Natural killer cell (primary cell): Measurements from ENCODE around the gene WTAP. TPM values are rescaled to one million over a fixed set of nuclear protein-coding genes. Genes with fewer than 3 reads are reported as not detected.
"Not testable (repeated sequence)": the region's sequence is repeated elsewhere in the genome, so short reads cannot be mapped to it uniquely, and the experiment has no call there.

Source experiments
- ATAC-seq, 3 donors: fragments of 150-1000 bp in 2 of 3; fragments of 200-7000 bp in 1 of 3; cut with Tn5 transposase; 1 replicate in 1 of 3; 2 replicates in 2 of 3; pipeline ENCODE4 v1.10.0; 2021; ENCODE audit warnings: mild to moderate bottlenecking in 2 of 3, moderate library complexity in 2 of 3
- DNase-seq, 2 donors: peaks; one replicate each; pipeline versions ENCODE4 v3.0.0 to v3.0.0-alpha.2; 2013 to 2021; ENCODE audit warnings: mixed read lengths in 1 of 2
- H3K27ac ChIP-seq: one replicate; pipeline ENCODE4 v1.5.1; 2013; ENCODE audit warnings: mild to moderate bottlenecking, low read length
- H3K27me3 ChIP-seq: one replicate; pipeline ENCODE4 v1.6.1; 2013; ENCODE audit warnings: low read length; ENCODE audit not compliant: control insufficient read depth, insufficient read depth
- H3K36me3 ChIP-seq: one replicate; pipeline ENCODE4 v1.6.1; 2013; ENCODE audit warnings: low read length; ENCODE audit not compliant: control insufficient read depth, insufficient read depth
- H3K4me1 ChIP-seq: one replicate; pipeline ENCODE4 v1.6.1; 2013; ENCODE audit warnings: low read length; ENCODE audit not compliant: control insufficient read depth, insufficient read depth
- H3K4me3 ChIP-seq: one replicate; pipeline ENCODE4 v1.5.1; 2013; ENCODE audit warnings: low read length
- H3K9me3 ChIP-seq: one replicate; pipeline ENCODE4 v1.6.1; 2013; ENCODE audit warnings: low read length; ENCODE audit not compliant: control insufficient read depth, insufficient read depth
- H3K27ac Mint-ChIP-seq, 2 donors: one replicate each; pipeline ENCODE4 v1.8.0; 2022; ENCODE audit warnings: mild to moderate bottlenecking in 2 of 2, mixed read lengths in 2 of 2, moderate library complexity in 1 of 2
- H3K27me3 Mint-ChIP-seq, 2 donors: one replicate each; pipeline ENCODE4 v1.8.0; 2022; ENCODE audit warnings: low read depth in 2 of 2, mixed read lengths in 2 of 2
- H3K36me3 Mint-ChIP-seq: one replicate; pipeline ENCODE4 v1.8.0; 2022; ENCODE audit warnings: mixed read lengths
- H3K4me1 Mint-ChIP-seq, 2 donors: one replicate each; pipeline ENCODE4 v1.8.0; 2022; ENCODE audit warnings: mixed read lengths in 2 of 2
- H3K4me3 Mint-ChIP-seq: one replicate; pipeline ENCODE4 v1.8.0; 2022; ENCODE audit warnings: mild to moderate bottlenecking, moderate library complexity, mixed read lengths
- H3K9me3 Mint-ChIP-seq, 2 donors: one replicate each; pipeline ENCODE4 v1.8.0; 2022; ENCODE audit warnings: mixed read lengths in 2 of 2
- CTCF ChIP-seq: fragments of 200-600 bp; IDR thresholded peaks from one replicate; pipeline ENCODE4 v1.8.0; 2022; ENCODE audit warnings: antibody characterized with exemption
- WGBS: methylation state at CpG from one replicate; pipeline ENCODE4 v1.1.7; 2013; ENCODE audit warnings: missing lambda C conversion rate; ENCODE audit not compliant: insufficient coverage; 5-methylcytosine and 5-hydroxymethylcytosine counted together
- intact Hi-C: fragments of 100-400 bp; cut with micrococcal nuclease; formaldehyde crosslinking; loops from one replicate; pipeline ENCODE4 v1.14.2; 2022
- total RNA-seq, 4 donors: library from RNA; stranded (reverse); fragments of 120-200 nt in 1 of 4; gene quantifications; one replicate each; pipeline versions ENCODE4 v1.2.3 to v1.2.4, GENCODE V29; 2013 to 2022

The WTAP gene
- total RNA-seq, 3 donors from 2014 or later (not counting 1 experiment from before 2014, with no cell fraction given): 141 to 167 (median 164) TPM

DNA sequence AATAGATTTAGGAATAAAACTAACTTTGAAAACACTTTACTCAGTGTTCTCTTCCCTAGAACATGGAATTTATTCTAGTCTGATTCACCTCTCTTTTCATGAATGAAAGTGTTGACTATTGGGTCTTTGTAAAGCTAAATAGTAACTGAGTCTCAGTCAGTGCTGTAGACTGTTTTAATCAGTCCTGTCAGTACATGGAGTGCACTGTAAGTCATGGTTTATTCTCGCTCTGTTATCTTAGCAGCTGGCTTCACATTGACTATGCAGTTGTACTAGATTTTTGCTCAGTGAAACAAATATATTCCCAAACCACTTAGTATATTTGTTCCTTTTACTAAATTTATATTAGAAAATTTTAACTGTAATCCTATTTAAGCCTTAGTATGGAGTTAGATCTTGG, 19.5 kb downstream of the WTAP start:
- ATAC-seq: no peak
- Mint-ChIP-seq H3K27ac (no peak overlapping the region), H3K36me3 (peaks cover 41% of the 10 kb centered on the region), H3K4me3 (no peak overlapping the region), H3K27me3 (no peaks in the 10 kb centered on the region), H3K9me3 (no peaks in the 10 kb centered on the region), H3K4me1 (peaks cover 15 to 16% of the 10 kb centered on the region in 2 donors)
- Histone ChIP-seq H3K4me3 (no peak overlapping the region), H3K36me3 (peaks cover 96% of the 10 kb centered on the region), H3K4me1 (no peaks in the 10 kb centered on the region), H3K9me3 (no peaks in the 10 kb centered on the region), H3K27me3 (no peaks in the 10 kb centered on the region), H3K27ac (no peak overlapping the region)
- no peak for DNase-seq
- TF ChIP-seq CTCF: no peak
- intact Hi-C loops: no loop called here
- 100% methylated on average over 1 of the region's 1 CpG for WGBS

DNA sequence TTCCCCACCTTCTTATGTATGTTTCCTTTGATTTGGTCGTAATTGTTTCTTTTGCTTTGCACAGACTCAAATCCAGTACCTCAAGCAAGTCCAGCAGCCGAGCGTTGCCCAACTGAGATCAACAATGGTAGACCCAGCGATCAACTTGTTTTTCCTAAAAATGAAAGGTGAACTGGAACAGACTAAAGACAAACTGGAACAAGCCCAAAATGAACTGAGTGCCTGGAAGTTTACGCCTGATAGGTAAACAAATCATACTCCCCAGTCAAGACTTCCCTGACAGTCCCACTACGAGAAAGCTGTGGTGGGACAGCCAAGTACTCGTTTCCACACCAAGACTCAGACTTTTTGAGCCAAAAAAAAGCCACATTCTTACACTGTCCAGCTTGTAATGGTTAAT, 20.8 kb downstream of the WTAP start:
- not testable (repeated sequence) for H3K27me3 ChIP-seq

GRCh38 chr6:159751448-159751847, 24.1 kb downstream of the WTAP start:
- DNase-seq: no peak
- Histone ChIP-seq H3K27me3 (no peaks in the 10 kb centered on the region), H3K9me3 (no peaks in the 10 kb centered on the region), H3K4me3 (no peak overlapping the region), H3K27ac (no peak overlapping the region), H3K36me3 (peaks cover 91% of the 10 kb centered on the region), H3K4me1 (no peaks in the 10 kb centered on the region)
- no peak for ATAC-seq
- no peaks in the 10 kb centered on the region for H3K4me1 Mint-ChIP-seq
- TF ChIP-seq CTCF: no peak
- 72% methylated on average over 2 of the region's 3 CpGs for WGBS
- H3K27ac Mint-ChIP-seq: peak overlapping the region in 1 of 2 donors; percentile 23
- H3K27me3 Mint-ChIP-seq: no peaks in the 10 kb centered on the region
- intact Hi-C loops: no loop called here
- no peaks in the 10 kb centered on the region for H3K9me3 Mint-ChIP-seq
- peaks cover 40% of the 10 kb centered on the region for H3K36me3 Mint-ChIP-seq
- H3K4me3 Mint-ChIP-seq: no peak overlapping the region

More for the DNA sequence above, 20.8 kb downstream of the WTAP start:
- Mint-ChIP-seq H3K4me1 (peaks cover 15 to 16% of the 10 kb centered on the region in 2 donors), H3K36me3 (peaks cover 47% of the 10 kb centered on the region), H3K27ac (peak overlapping the region; percentile 13 to 32)
- H3K4me3 Mint-ChIP-seq, H3K9me3 ChIP-seq, intact Hi-C loops, ATAC-seq, H3K9me3 Mint-ChIP-seq, H3K27me3 Mint-ChIP-seq, DNase-seq, H3K27ac ChIP-seq, H3K4me1 ChIP-seq, H3K4me3 ChIP-seq: not testable (repeated sequence)
- WGBS: 87% methylated on average over 3 of the region's 7 CpGs
- peaks cover 94% of the 10 kb centered on the region for H3K36me3 ChIP-seq

DNA sequence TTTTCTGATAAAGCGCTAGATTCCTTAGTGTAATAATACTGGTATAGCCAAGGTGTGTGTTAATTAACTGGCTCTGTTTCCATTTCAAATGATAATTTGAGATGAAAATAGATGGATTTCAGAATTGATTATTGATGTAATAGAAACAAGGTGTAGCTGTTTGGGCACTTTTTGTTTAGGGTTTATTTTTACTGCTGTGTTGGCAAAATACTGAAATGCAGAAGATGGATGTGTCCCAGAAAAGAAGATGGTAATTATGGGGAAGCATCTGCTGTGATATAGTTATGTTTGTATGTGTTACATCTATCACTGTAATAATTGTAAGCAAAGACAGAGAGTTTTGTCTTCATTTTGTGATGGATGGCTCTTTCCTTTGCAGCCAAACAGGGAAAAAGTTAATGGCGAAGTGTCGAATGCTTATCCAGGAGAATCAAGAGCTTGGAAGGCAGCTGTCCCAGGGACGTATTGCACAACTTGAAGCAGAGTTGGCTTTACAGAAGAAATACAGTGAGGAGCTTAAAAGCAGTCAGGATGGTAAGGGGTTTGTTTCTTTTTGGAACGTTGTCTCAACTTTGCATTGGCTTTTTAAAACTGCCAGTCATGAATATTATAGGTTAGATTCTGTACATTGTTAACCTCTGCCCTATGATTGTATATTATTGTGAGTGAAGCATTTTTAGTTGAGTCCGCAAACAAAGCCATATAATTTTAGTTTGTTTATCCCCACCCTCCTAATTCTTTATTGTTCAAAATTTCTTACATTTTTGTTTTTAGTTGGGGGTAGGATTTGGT, 26.0 kb downstream of the WTAP start:
- no peaks in the 10 kb centered on the region for H3K9me3 Mint-ChIP-seq
- peaks cover 87% of the 10 kb centered on the region for H3K36me3 ChIP-seq

More for the DNA sequence above, 26.0 kb downstream of the WTAP start:
- H3K4me3 Mint-ChIP-seq: peak overlapping the region; percentile 4
- 99% methylated on average over 5 of the region's 6 CpGs for WGBS
- Histone ChIP-seq H3K4me3 (no peak overlapping the region), H3K27ac (no peak overlapping the region), H3K9me3 (no peaks in the 10 kb centered on the region), H3K4me1 (no peaks in the 10 kb centered on the region), H3K27me3 (no peaks in the 10 kb centered on the region)
- H3K4me1 Mint-ChIP-seq: peaks cover 0 to 1% of the 10 kb centered on the region in 2 donors
- ATAC-seq: no peak
- H3K27me3 Mint-ChIP-seq: no peaks in the 10 kb centered on the region
- peaks cover 36% of the 10 kb centered on the region for H3K36me3 Mint-ChIP-seq
- intact Hi-C loops: no loop called here
- no peak for TF ChIP-seq CTCF
- no peak for DNase-seq
- peak overlapping the region; percentile 51 to 63 for H3K27ac Mint-ChIP-seq
